ENCODE measurements around the gene FBXO36. TPM values are rescaled to one million over a fixed set of nuclear protein-coding genes. Genes with fewer than 3 reads are reported as not detected.
A peak's percentile ranks its signal among the peaks of the same experiment; 100 is the strongest.

FBXO36 gene
- total RNA-seq, 1 experiment from 2014 or later = 3.8 TPM

DNA sequence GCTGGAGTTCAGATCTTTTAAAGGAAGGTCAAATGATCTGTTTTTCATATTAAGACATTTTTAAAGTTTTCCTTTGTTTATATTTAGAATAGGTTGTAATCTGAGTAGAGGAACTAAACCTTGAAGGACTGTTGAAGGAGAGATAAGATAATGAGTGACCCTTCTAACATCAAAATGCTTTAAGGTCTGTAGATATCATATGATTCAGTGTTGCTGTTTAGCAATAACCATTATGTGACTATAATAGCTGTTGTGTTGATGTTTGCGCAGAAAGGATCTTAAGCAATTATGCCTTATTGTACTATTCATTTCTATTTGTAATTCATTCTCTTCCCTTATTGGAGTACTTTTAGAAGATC lies 86.4 kb downstream of the FBXO36 start:
- intact Hi-C loops (cut with micrococcal nuclease) = loop anchor here (1.0 to 10.0 kb wide), 3 partner anchors 152 to 806 kb away; no protein-coding TSS in a partner anchor
- Histone ChIP-seq H2AFZ (ENCODE audit: low read depth, low read length, poor library complexity, severe bottlenecking) (peak overlapping the region; percentile 13), H3K4me1 (ENCODE audit: control insufficient read depth in 1 of 2, insufficient read depth in 2 of 2, low read length in 2 of 2) (peaks cover 2 to 7% of the 10 kb centered on the region in 2 experiments; a peak in 2 of 4 replicates), H3K9me3 (ENCODE audit: control insufficient read depth in 1 of 2, insufficient read depth in 1 of 2, low read depth in 1 of 2, low read length in 2 of 2) (no peaks in the 10 kb centered on the region), H3K27me3 (ENCODE audit: insufficient read depth, low read length) (no peaks in the 10 kb centered on the region), H3K9ac (ENCODE audit: low read length) (no peak overlapping the region), H4K20me1 (ENCODE audit: insufficient read depth) (no peaks in the 10 kb centered on the region), H3K36me3 (ENCODE audit: control insufficient read depth in 1 of 2, insufficient read depth in 2 of 2, low read length in 2 of 2) (no peaks in the 10 kb centered on the region), H3K27ac (ENCODE audit: low read depth, low read length) (no peak overlapping the region), H3K79me2 (ENCODE audit: insufficient read depth, low read length) (no peaks in the 10 kb centered on the region), H3K9me2 (ENCODE audit: insufficient read depth) (no peaks in the 10 kb centered on the region), H3K4me3 (replicated peaks in 1 of 2; ENCODE audit: low read depth in 1 of 2, low read length in 2 of 2) (no peak overlapping the region), H3K4me2 (ENCODE audit: low read length) (peak overlapping the region; percentile 6; the same call in 1 of the 2 replicates)
- ChIA-PET CTCF (interaction anchor here (0.6 to 2.2 kb wide), 13 partner anchors 13 to 789 kb away, joined by 3 to 30 read pairs (median 4); partner anchors contain the start of gene SLC16A14), POLR2A (no interaction called here), RAD21 (ENCODE audit: low non-redundant PET in 1 of 2, low total read pairs in 2 of 2, uncharacterized antibody in 2 of 2, unreplicated experiment in 2 of 2) (interaction anchor here in 1 of 2 experiments (1.5 kb wide), 2 partner anchors 59 to 151 kb away, joined by 4 to 5 read pairs; no protein-coding TSS in a partner anchor)
- no TSS peak for BruUV-seq (replicated peaks)
- ATAC-seq = no peak
- DNase-seq (ENCODE audit: low read depth, low spot score) = no peak
- TF ChIP-seq, protein P1, sequence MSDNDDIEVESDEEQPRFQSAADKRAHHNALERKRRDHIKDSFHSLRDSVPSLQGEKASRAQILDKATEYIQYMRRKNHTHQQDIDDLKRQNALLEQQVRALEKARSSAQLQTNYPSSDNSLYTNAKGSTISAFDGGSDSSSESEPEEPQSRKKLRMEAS (IDR thresholded peaks at IDR 0.05) = no peak
- TF ChIP-seq FOSL1 (IDR thresholded peaks at IDR 0.05; ENCODE audit: low read depth) = peak; percentile 2; the same call in 1 of the 2 replicates

DNA sequence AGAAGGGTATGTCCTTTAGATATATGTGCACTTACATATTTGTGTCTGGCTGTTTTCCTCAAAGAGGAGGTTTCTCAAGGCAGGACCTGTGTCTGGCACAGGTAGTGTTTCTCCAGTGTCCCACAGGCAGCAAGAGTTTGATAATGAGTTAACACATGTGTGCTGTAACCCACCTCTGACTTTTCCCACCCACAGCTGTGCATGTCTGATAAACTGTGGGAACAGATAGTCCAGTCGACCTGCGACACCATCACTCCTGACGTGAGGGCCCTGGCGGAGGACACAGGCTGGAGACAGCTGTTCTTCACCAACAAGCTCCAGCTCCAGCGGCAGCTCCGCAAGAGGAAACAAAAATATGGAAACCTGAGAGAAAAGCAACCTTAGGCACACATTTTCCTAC lies 88.2 kb downstream of the FBXO36 start:
- Histone ChIP-seq H2AFZ (ENCODE audit: low read depth, low read length, poor library complexity, severe bottlenecking) (no peak overlapping the region), H3K9me3 (ENCODE audit: control insufficient read depth in 1 of 2, insufficient read depth in 1 of 2, low read depth in 1 of 2, low read length in 2 of 2) (no peaks in the 10 kb centered on the region), H3K27ac (ENCODE audit: low read depth, low read length) (no peak overlapping the region), H4K20me1 (ENCODE audit: insufficient read depth) (no peaks in the 10 kb centered on the region), H3K36me3 (ENCODE audit: control insufficient read depth in 1 of 2, insufficient read depth in 2 of 2, low read length in 2 of 2) (no peaks in the 10 kb centered on the region), H3K4me1 (ENCODE audit: control insufficient read depth in 1 of 2, insufficient read depth in 2 of 2, low read length in 2 of 2) (peaks cover 0 to 3% of the 10 kb centered on the region in 2 experiments; a peak in 1 of 4 replicates), H3K4me2 (ENCODE audit: low read length) (no peak overlapping the region), H3K79me2 (ENCODE audit: insufficient read depth, low read length) (no peaks in the 10 kb centered on the region), H3K9me2 (ENCODE audit: insufficient read depth) (no peaks in the 10 kb centered on the region), H3K27me3 (ENCODE audit: insufficient read depth, low read length) (no peaks in the 10 kb centered on the region), H3K4me3 (replicated peaks in 1 of 2; ENCODE audit: low read depth in 1 of 2, low read length in 2 of 2) (no peak overlapping the region), H3K9ac (ENCODE audit: low read length) (no peak overlapping the region)
- no TSS peak for BruUV-seq (replicated peaks)
- TF ChIP-seq ZNF274 (IDR thresholded peaks at IDR 0.05; ENCODE audit: low read depth, low read length) (no peak), JUND (IDR thresholded peaks at IDR 0.05) (no peak), SRF (IDR thresholded peaks at IDR 0.05; ENCODE audit: low read depth) (no peak)
- ATAC-seq (no peak), DNase-seq (ENCODE audit: low read depth, low spot score) (no peak)
- RAD21 ChIA-PET (ENCODE audit: low non-redundant PET in 1 of 2, low total read pairs in 2 of 2, uncharacterized antibody in 2 of 2, unreplicated experiment in 2 of 2) = no interaction called here
- CTCF ChIA-PET = no interaction called here
- POLR2A ChIA-PET = no interaction called here
- intact Hi-C loops (cut with micrococcal nuclease) = no loop called here

Measured in HCT116 (cell line).